Osteoblast (primary cell): ENCODE results near the gene SDC3. TPM values are rescaled to one million over a fixed set of nuclear protein-coding genes. Genes with fewer than 3 reads are reported as not detected.

Source experiments
- DNase-seq: peaks from one replicate; pipeline ENCODE4 v3.0.0; 2011; ENCODE audit warnings: low spot score, mixed read lengths; ENCODE audit not compliant: insufficient read length; ENCODE audit errors: missing footprints
- H2AFZ ChIP-seq: 2 replicates; pipeline ENCODE4 v1.6.0; 2011; ENCODE audit warnings: mild to moderate bottlenecking, low read length
- H3K27ac ChIP-seq: 2 replicates; pipeline ENCODE4 v1.5.1; 2011; ENCODE audit warnings: mild to moderate bottlenecking, low read depth, low read length, moderate library complexity
- H3K27me3 ChIP-seq: 2 replicates; pipeline ENCODE4 v1.6.0; 2012; ENCODE audit warnings: mild to moderate bottlenecking, control low read depth, inconsistent platforms, low read length, moderate library complexity; ENCODE audit not compliant: insufficient read depth
- H3K36me3 ChIP-seq: 2 replicates; pipeline ENCODE4 v1.5.1; 2011; ENCODE audit warnings: mild to moderate bottlenecking, low read length, control low read depth, moderate library complexity; ENCODE audit not compliant: insufficient read depth
- H3K4me1 ChIP-seq: 2 replicates; pipeline ENCODE4 v1.5.1; 2011; ENCODE audit warnings: mild to moderate bottlenecking, low read length, control low read depth, moderate library complexity; ENCODE audit not compliant: insufficient read depth
- H3K4me2 ChIP-seq: 2 replicates; pipeline ENCODE4 v1.6.0; 2011; ENCODE audit warnings: mild to moderate bottlenecking, low read length; ENCODE audit not compliant: insufficient read depth
- H3K4me3 ChIP-seq: fragments of 200-600 bp; sonication (generic); 3 replicates; pipeline ENCODE4 v1.5.1; 2012; ENCODE audit warnings: mild to moderate bottlenecking, low read length, inconsistent platforms; ENCODE audit not compliant: insufficient read depth
- H3K79me2 ChIP-seq: 2 replicates; pipeline ENCODE4 v1.6.0; 2012; ENCODE audit warnings: mild to moderate bottlenecking, low read length, control low read depth, inconsistent platforms; ENCODE audit not compliant: insufficient read depth
- H3K9me3 ChIP-seq: 2 replicates; pipeline ENCODE4 v1.5.1; 2011; ENCODE audit warnings: low read depth, low read length, control low read depth
- H4K20me1 ChIP-seq: 2 replicates; pipeline ENCODE4 v1.6.0; 2012; ENCODE audit warnings: mild to moderate bottlenecking, low read length, control low read depth; ENCODE audit not compliant: insufficient read depth
- total RNA-seq: library from RNA; depleted of rRNA; stranded (reverse); fragments of >200 nt; gene quantifications from 2 replicates; pipeline ENCODE4 v1.2.3, GENCODE V29; 2012
- TF ChIP-seq, protein P1 (sequence below): IDR thresholded peaks from 2 replicates; pipeline ENCODE4 v1.5.1; 2011; ENCODE audit warnings: mild to moderate bottlenecking, low read depth, low read length, moderate library complexity; ENCODE audit errors: extremely low read depth

Gene SDC3
- total RNA-seq, 1 donor, result 39.8 TPM

DNA sequence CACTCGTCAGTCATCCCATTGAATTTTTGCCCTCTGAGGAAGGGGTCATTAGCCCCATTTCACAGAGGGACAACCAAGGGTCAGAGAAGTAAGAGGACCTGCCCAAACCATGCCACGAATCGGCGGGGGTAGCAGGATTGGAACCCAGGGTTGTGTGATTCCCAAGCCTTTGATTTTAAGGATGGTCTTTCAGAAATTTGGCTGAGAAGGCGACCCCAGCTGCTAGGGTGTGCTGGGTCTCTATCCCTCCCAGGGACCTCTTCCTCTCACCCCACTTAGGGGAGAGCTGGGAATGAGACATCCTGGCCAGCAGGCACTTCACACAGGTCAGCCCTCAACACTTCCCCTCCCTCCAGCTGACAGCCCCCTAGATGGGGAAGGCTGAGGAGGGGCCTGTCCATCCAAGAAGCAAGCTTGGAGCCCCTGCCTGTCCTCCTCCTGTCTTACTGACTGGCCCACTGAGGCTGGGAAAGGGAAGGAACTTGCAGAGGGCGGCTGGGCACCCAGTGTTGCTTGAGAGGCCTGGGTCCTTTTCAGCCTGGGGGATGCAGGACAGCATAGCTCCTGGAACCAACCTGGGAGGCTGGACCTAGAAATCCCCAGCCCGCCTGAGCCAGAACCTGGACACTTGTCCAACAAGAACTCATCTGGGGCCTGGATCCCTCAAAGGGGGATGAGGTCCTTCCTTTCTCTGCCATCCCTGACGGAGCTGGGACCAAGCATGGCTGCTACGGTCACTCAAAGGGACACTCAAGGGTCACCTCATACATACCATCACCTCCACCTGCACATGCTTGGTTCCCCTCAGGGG, 1.7 kb downstream of the SDC3 start:
- Histone ChIP-seq H3K27ac (no peak overlapping the region), H3K79me2 (peaks cover 5% of the 10 kb centered on the region), H3K9me3 (no peaks in the 10 kb centered on the region), H3K4me2 (peak overlapping the region; percentile 76), H3K27me3 (no peaks in the 10 kb centered on the region), H3K4me3 (peak overlapping the region; percentile 71), H2AFZ (no peak overlapping the region), H3K36me3 (no peaks in the 10 kb centered on the region), H3K4me1 (peaks cover 5% of the 10 kb centered on the region), H4K20me1 (peaks cover 7% of the 10 kb centered on the region)
- DNase-seq, result peak; percentile 58
- TF ChIP-seq, protein P1, sequence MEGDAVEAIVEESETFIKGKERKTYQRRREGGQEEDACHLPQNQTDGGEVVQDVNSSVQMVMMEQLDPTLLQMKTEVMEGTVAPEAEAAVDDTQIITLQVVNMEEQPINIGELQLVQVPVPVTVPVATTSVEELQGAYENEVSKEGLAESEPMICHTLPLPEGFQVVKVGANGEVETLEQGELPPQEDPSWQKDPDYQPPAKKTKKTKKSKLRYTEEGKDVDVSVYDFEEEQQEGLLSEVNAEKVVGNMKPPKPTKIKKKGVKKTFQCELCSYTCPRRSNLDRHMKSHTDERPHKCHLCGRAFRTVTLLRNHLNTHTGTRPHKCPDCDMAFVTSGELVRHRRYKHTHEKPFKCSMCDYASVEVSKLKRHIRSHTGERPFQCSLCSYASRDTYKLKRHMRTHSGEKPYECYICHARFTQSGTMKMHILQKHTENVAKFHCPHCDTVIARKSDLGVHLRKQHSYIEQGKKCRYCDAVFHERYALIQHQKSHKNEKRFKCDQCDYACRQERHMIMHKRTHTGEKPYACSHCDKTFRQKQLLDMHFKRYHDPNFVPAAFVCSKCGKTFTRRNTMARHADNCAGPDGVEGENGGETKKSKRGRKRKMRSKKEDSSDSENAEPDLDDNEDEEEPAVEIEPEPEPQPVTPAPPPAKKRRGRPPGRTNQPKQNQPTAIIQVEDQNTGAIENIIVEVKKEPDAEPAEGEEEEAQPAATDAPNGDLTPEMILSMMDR, result no peak

DNA sequence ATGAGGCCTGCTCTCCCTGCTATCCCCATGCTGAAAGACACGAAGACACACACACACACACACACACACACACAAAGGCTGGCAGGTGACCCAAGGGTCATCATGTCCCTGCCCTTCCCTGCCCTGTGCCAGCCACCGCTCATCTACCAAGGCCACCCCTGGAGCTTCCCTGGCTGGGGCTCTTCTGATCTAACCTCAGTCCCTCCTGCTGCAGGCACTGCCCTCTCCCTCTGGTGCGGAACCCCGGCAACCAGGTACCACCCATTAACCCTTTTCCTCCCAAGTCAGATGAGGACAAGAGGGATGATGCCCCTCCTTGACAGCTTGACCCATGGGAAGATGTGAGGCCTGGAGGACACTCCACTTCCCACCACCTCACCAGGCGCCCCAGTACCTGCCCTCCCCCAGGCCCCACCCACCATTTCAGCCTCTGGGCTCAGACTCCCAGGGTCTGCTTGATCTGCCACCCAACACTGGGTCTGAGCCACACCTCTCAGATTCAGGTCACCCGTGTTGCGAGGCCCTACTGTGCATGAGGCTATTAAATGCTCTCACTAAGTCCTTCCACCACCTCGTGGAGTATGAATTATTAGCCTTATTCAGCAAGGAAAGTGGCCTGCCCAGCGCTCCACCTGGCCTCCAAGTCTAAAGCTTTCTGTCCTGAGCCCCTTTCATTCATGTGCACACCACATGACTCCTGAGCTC, 2.5 kb downstream of the SDC3 start:
- Histone ChIP-seq H3K9me3 (no peaks in the 10 kb centered on the region), H3K79me2 (peaks cover 5% of the 10 kb centered on the region), H4K20me1 (peaks cover 7% of the 10 kb centered on the region), H3K27ac (no peak overlapping the region), H2AFZ (no peak overlapping the region), H3K27me3 (no peaks in the 10 kb centered on the region), H3K4me1 (peaks cover 5% of the 10 kb centered on the region), H3K4me2 (no peak overlapping the region), H3K36me3 (no peaks in the 10 kb centered on the region), H3K4me3 (no peak overlapping the region)
- TF ChIP-seq, protein P1, result no peak
- peak; percentile 73 for DNase-seq

DNA sequence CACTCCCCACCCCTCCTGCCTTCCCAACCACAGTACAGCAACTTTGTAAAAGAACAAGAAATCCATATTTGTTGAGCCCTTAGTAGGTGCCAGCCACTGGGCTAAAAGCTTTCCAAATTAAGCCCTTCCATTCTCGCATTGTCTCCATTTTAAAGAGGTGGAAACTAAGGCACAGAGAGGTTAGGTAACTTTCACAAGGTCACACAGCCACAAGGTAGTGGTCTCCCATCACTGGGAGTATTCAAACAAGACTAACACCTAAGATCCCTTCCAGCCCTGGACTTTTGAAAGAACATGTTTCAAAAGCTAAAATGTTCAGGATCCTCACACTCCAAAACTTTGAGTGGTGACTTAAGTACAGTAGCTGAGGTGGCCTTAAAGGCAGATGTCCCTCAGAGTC, 3.2 kb downstream of the SDC3 start:
- Histone ChIP-seq H3K4me1 (peaks cover 5% of the 10 kb centered on the region), H4K20me1 (peaks cover 7% of the 10 kb centered on the region), H3K4me3 (no peak overlapping the region), H3K27ac (no peak overlapping the region), H2AFZ (no peak overlapping the region), H3K27me3 (no peaks in the 10 kb centered on the region), H3K79me2 (peaks cover 5% of the 10 kb centered on the region), H3K9me3 (no peaks in the 10 kb centered on the region), H3K36me3 (no peaks in the 10 kb centered on the region), H3K4me2 (no peak overlapping the region)
- DNase-seq, result peak; percentile 15
- TF ChIP-seq, protein P1, result no peak

DNA sequence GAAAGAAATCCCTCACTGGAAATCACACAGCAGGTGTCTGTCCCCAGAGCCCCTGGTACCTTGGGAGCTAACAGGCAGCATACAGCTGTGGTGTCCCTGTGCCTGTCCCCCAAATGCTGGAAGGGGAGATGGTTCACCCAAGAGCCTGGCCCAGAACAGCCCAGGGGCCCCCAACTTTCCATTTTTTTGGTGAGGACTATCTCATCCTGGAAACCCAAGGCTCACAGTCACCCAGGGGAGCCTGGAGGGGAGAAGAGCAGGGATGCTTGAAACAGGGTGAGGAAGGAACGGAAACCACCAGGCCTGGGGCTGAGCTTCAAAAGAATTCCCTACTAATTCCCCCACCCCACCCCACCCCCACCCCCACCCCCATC, 3.6 kb downstream of the SDC3 start:
- TF ChIP-seq, protein P1, result no peak
- peak; percentile 27 for DNase-seq
- H3K4me2 ChIP-seq, result no peak overlapping the region
- H3K27ac ChIP-seq, result no peak overlapping the region
- peaks cover 7% of the 10 kb centered on the region for H4K20me1 ChIP-seq
- peaks cover 5% of the 10 kb centered on the region for H3K4me1 ChIP-seq
- no peak overlapping the region for H3K4me3 ChIP-seq
- peaks cover 5% of the 10 kb centered on the region for H3K79me2 ChIP-seq
- no peaks in the 10 kb centered on the region for H3K27me3 ChIP-seq
- no peaks in the 10 kb centered on the region for H3K9me3 ChIP-seq
- H2AFZ ChIP-seq, result no peak overlapping the region
- H3K36me3 ChIP-seq, result no peaks in the 10 kb centered on the region
